DOHH2 (cell line): ENCODE measurements around the gene PRDM2.

Experiments used
- H3F3A ChIP-seq: fragments of 200-600 bp; sonication (generic), shearing (Covaris generic); 2 replicates; pipeline ENCODE4 v1.6.0; 2016; ENCODE audit warnings: antibody characterized with exemption, mild to moderate bottlenecking; ENCODE audit not compliant: control insufficient read depth, insufficient read depth
- H3K27ac ChIP-seq: fragments of 200-600 bp; sonication (generic); 2 replicates; pipeline ENCODE4 v1.5.1; 2014; ENCODE audit warnings: low read depth, mild to moderate bottlenecking, low read length, moderate library complexity
- H3K27me3 ChIP-seq: fragments of 200-600 bp; sonication (generic); 2 replicates; pipeline ENCODE4 v1.6.1; 2014; ENCODE audit warnings: mild to moderate bottlenecking, low read length, mixed read lengths; ENCODE audit not compliant: control insufficient read depth
- H3K36me3 ChIP-seq: fragments of 200-600 bp; sonication (generic); 2 replicates; pipeline ENCODE4 v1.6.1; 2014; ENCODE audit warnings: mild to moderate bottlenecking, low read length, moderate library complexity, mixed read lengths; ENCODE audit not compliant: control insufficient read depth
- H3K4me1 ChIP-seq: fragments of 200-600 bp; sonication (generic); 2 replicates; pipeline ENCODE4 v1.6.1; 2014; ENCODE audit warnings: mild to moderate bottlenecking, low read length, mixed read lengths; ENCODE audit not compliant: control insufficient read depth
- H3K4me2 ChIP-seq: fragments of 200-600 bp; sonication (generic); 2 replicates; pipeline ENCODE4 v1.6.0; 2014; ENCODE audit warnings: mild to moderate bottlenecking, low read length, moderate library complexity
- H3K4me3 ChIP-seq: fragments of 200-600 bp; sonication (generic); 2 replicates; pipeline ENCODE4 v1.5.1; 2014; ENCODE audit warnings: mild to moderate bottlenecking, low read length, mixed read lengths
- H3K79me2 ChIP-seq: fragments of 200-600 bp; sonication (generic); 2 replicates; pipeline ENCODE4 v1.6.1; 2014; ENCODE audit warnings: mild to moderate bottlenecking, low read length, mixed read lengths; ENCODE audit not compliant: control insufficient read depth
- H3K9me2 ChIP-seq: fragments of 200-600 bp; sonication (generic); replicated peaks from 2 replicates; pipeline ENCODE4 v1.6.1; 2014; ENCODE audit warnings: mild to moderate bottlenecking, low read length, mixed read lengths; ENCODE audit not compliant: control insufficient read depth
- H3K9me3 ChIP-seq: fragments of 200-600 bp; sonication (generic); 2 replicates; pipeline ENCODE4 v1.6.1; 2014; ENCODE audit warnings: antibody characterized with exemption, low read length, mixed read lengths; ENCODE audit not compliant: control insufficient read depth, insufficient read depth
- H4K20me1 ChIP-seq: fragments of 200-600 bp; sonication (generic); 2 replicates; pipeline ENCODE4 v1.6.0; 2014; ENCODE audit warnings: low read depth, mild to moderate bottlenecking, antibody characterized with exemption, low read length, moderate library complexity; ENCODE audit not compliant: control insufficient read depth, insufficient read depth
- EZH2phosphoT487 ChIP-seq: fragments of 200-600 bp; sonication (generic); IDR thresholded peaks from 2 replicates; pipeline ENCODE4 v1.6.1; 2017; ENCODE audit warnings: borderline replicate concordance, mild to moderate bottlenecking, antibody characterized with exemption, low read length, moderate library complexity, mixed read lengths
- TF ChIP-seq, protein P1 (sequence below): fragments of 200-600 bp; sonication (generic); IDR thresholded peaks from one replicate; pipeline ENCODE4 v1.5.1; 2014; ENCODE audit warnings: antibody characterized with exemption, mild to moderate bottlenecking, low read depth, low read length; ENCODE audit not compliant: poor library complexity, severe bottlenecking

Gene PRDM2

DNA sequence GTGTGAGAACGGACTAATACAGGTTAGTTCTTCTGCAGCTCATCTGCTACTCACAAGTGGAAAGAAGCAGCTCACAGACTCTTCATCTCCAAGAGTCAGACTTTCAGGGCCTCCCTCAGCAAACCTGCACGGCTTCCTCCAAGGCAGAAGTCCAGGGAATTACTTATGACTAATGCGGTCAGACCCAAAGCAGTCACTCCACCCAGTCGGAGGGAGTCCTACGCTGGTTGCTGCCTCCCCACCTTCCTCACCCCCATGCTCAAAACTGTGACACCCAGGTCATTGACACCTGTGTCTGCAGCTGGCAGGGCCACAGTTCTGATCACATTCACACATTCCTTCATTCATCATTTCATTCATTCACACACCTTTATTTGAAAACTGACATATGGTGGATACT is 38.4 kb upstream of the PRDM2 start:
- Histone ChIP-seq H3K4me2 (no peak overlapping the region), H3F3A (peaks cover 2% of the 10 kb centered on the region), H3K79me2 (peaks cover 8% of the 10 kb centered on the region), H3K27ac (no peak overlapping the region), H3K9me3 (no peaks in the 10 kb centered on the region), H3K4me1 (peaks cover 31% of the 10 kb centered on the region), H3K9me2 (no peaks in the 10 kb centered on the region), H3K27me3 (peaks cover 4% of the 10 kb centered on the region; the same call in 1 of the 2 replicates), H3K36me3 (no peaks in the 10 kb centered on the region), H3K4me3 (no peak overlapping the region), H4K20me1 (no peaks in the 10 kb centered on the region)
- TF ChIP-seq, protein P1, sequence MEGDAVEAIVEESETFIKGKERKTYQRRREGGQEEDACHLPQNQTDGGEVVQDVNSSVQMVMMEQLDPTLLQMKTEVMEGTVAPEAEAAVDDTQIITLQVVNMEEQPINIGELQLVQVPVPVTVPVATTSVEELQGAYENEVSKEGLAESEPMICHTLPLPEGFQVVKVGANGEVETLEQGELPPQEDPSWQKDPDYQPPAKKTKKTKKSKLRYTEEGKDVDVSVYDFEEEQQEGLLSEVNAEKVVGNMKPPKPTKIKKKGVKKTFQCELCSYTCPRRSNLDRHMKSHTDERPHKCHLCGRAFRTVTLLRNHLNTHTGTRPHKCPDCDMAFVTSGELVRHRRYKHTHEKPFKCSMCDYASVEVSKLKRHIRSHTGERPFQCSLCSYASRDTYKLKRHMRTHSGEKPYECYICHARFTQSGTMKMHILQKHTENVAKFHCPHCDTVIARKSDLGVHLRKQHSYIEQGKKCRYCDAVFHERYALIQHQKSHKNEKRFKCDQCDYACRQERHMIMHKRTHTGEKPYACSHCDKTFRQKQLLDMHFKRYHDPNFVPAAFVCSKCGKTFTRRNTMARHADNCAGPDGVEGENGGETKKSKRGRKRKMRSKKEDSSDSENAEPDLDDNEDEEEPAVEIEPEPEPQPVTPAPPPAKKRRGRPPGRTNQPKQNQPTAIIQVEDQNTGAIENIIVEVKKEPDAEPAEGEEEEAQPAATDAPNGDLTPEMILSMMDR, result no peak
- no peak for TF ChIP-seq EZH2phosphoT487

DNA sequence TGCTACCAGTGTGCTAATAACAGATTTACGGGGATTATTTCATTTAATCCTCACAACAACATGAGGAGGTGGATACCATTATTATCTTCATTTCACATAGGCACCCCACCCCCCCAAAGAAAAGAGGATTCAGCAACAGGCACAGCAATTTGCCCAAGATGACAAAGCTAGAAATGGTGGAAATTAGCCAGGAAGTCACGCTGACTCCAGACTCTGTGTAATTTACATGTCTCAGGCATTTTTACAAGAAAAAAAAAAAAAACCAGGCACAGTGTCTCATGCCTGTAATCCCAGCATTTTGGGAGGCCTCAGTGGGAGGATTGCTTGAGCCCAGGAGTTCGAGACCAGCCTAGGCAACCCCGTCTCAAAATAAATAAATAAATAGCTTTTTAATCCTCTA is 37.5 kb upstream of the PRDM2 start:
- peaks cover 41% of the 10 kb centered on the region for H3K4me1 ChIP-seq
- H3K27me3 ChIP-seq, result no peaks in the 10 kb centered on the region
- no peaks in the 10 kb centered on the region for H3K36me3 ChIP-seq
- TF ChIP-seq EZH2phosphoT487, result no peak
- TF ChIP-seq, protein P1, result no peak
- no peak overlapping the region for H3K4me3 ChIP-seq
- no peaks in the 10 kb centered on the region for H3K9me2 ChIP-seq
- H3K9me3 ChIP-seq, result no peaks in the 10 kb centered on the region
- H4K20me1 ChIP-seq, result no peaks in the 10 kb centered on the region
- H3K79me2 ChIP-seq, result peaks cover 8% of the 10 kb centered on the region
- H3K4me2 ChIP-seq, result no peak overlapping the region
- no peak overlapping the region for H3K27ac ChIP-seq
- H3F3A ChIP-seq, result peaks cover 12% of the 10 kb centered on the region

DNA sequence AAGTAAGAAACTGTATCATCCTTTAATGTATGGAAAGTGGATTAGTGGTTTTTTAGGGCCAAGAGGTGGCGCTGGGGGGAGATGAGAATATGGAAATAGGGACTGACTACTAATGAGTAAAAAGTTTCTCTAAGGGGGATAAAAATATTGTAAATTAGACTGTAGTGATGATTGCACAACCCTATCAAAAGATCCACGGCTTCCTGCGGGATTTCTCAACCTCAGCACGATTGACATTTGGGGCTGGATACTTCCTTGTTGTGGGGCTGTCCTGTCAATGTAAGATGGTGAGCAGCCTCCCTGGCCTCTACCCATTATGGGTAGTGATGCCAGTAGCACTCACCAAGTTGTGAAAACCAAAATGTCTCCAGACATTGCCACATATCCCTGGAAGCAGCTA is 36.0 kb upstream of the PRDM2 start:
- no peaks in the 10 kb centered on the region for H4K20me1 ChIP-seq
- no peak overlapping the region for H3K27ac ChIP-seq
- no peaks in the 10 kb centered on the region for H3K36me3 ChIP-seq
- H3K4me2 ChIP-seq, result no peak overlapping the region
- no peaks in the 10 kb centered on the region for H3K9me2 ChIP-seq
- H3K4me1 ChIP-seq, result peaks cover 55% of the 10 kb centered on the region
- peaks cover 8% of the 10 kb centered on the region for H3K79me2 ChIP-seq
- no peaks in the 10 kb centered on the region for H3K27me3 ChIP-seq
- H3F3A ChIP-seq, result peaks cover 13% of the 10 kb centered on the region
- no peak for TF ChIP-seq EZH2phosphoT487
- TF ChIP-seq, protein P1, result peak; percentile 36
- no peaks in the 10 kb centered on the region for H3K9me3 ChIP-seq
- no peak overlapping the region for H3K4me3 ChIP-seq

DNA sequence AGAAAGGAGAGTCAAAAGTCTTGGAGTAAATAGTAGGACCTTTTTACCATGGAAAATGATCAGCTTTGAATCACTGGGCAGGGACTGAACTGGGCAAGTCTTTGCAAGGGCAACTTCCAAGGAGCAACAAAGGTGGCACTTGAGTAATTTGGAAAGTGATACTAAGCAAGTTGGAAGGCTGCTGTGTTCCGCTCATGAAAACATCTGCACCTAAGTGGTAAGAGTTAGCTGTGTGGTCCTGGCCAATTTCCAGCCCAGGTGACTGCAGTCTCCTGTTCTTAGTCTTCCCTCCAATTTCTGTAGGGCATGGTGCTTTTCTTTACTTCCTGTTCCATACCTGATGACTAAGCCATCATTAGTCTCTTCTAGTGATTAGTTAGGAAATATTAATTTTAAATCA is 35.5 kb upstream of the PRDM2 start:
- no peaks in the 10 kb centered on the region for H3K36me3 ChIP-seq
- H3K27me3 ChIP-seq, result no peaks in the 10 kb centered on the region
- 0 out of 2 replicates have a peak overlapping the region, but pooled peaks have one; percentile 3 for H3K4me2 ChIP-seq

More for the DNA sequence above, 35.5 kb upstream of the PRDM2 start:
- no peak overlapping the region for H3K4me3 ChIP-seq
- peaks cover 8% of the 10 kb centered on the region for H3K79me2 ChIP-seq
- peaks cover 56% of the 10 kb centered on the region for H3K4me1 ChIP-seq
- no peaks in the 10 kb centered on the region for H4K20me1 ChIP-seq
- no peaks in the 10 kb centered on the region for H3K9me2 ChIP-seq
- H3K27ac ChIP-seq, result no peak overlapping the region
- TF ChIP-seq, protein P1, result no peak
- TF ChIP-seq EZH2phosphoT487, result no peak
- H3K9me3 ChIP-seq, result no peaks in the 10 kb centered on the region
- peaks cover 13% of the 10 kb centered on the region for H3F3A ChIP-seq
